GM19035 (cell line): ENCODE results near the gene RHO.
"Not testable (repeated sequence)": the region's sequence is repeated elsewhere in the genome, so short reads cannot be mapped to it uniquely, and the experiment has no call there.

Source experiments
- ATAC-seq: cut with Tn5 transposase; IDR thresholded peaks from one replicate; pipeline ENCODE4 v1.9.1; 2021; ENCODE audit not compliant: unreplicated experiment

Gene RHO

GRCh38 chr3:129499604-129500333 is 28.7 kb upstream of the RHO start:
- not testable (repeated sequence) for ATAC-seq

- ATAC-seq = no peak
Measured at GRCh38 chr3:129500334-129500658, 28.1 kb upstream of the RHO start.

DNA sequence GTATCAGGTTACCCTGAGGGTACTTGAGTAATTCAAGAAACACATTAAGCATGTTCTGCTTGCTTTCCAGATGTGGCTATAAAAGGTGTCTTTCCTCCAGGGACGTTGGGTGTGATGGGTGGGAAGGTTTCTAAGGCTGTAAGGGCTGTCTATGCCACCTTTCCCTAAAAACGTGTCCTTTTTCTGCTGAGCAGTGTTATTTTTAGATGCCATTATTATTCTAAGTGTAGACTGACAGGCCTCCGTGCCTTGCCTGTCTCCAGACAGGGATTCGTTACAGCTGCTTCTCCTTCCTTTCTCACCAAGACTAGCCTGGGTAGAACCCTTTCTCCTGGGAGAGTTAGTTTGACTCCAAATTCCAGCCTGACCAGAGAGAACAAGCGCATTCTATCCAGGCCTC is 26.8 kb upstream of the RHO start:
- ATAC-seq = no peak

DNA sequence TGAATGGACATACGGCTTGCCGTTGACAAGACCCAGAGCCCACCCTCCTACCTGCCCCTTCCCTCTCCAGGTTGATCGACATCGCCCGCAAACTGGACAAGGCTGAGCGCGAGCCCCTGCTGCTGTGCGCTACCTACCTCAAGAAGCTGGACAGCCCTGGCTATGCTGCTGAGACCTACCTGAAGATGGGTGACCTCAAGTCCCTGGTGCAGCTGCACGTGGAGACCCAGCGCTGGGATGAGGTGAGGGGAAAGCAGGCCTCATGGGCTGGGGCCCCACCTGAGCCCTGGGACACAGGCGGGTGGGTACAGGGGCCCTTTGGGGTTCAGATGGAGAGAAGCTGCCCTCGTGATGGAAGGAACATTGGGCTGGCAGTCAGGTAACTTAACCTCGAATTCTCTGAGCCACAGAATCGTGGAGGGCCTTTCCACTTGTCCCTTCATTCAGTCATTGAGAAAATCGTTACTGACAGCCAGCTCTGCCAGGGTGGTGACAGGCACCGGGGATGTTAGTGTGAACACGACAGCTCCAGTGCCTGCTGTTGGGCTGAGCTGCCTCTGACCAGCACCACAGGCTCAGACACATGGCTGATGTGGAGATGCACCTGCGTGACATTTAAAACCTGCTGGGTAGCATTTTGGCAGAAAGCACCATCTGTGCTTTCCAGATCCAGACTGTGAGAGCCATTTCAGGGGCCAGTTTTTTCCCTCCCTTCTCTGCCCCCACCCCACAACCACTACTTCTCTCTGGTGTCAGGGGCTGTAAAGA is 25.6 kb upstream of the RHO start:
- ATAC-seq = no peak

GRCh38 chr3:129503471-129504291 is 24.8 kb upstream of the RHO start:
- ATAC-seq = no peak

DNA sequence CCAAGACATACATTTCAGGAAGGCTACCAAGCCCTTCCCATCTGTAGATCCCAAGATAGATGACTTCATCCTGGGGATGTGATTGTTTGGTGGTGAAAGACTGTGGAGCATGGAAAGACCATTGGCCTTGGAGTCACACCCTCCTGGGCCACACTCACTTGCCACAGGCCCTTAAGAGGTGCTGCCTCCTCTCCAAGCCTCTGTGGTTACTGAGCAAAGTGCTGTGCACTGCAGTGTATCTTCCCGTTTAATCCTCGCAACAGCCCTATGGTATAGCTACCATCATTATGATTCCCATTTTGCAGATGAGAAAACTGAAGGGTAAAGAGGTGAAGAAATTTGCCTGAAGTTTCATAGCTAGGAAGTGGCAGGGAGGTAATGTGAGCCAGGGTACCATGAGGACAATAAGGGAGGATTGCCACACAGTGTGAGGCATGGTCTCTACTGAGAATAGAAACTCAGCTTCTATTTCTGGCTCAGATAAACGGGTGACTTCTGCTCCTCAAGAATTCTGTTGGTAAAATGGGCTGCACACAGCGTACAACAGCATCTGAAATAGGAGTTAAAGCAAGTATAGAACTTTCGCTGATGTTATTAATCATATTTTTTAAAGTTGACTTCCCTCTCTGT is 23.9 kb upstream of the RHO start:
- no peak for ATAC-seq

GRCh38 chr3:129505341-129505740 is 23.1 kb upstream of the RHO start:
- no peak for ATAC-seq

- no peak for ATAC-seq
Measured at GRCh38 chr3:129506231-129506742, 22.2 kb upstream of the RHO start.

GRCh38 chr3:129507181-129507831 is 21.1 kb upstream of the RHO start:
- no peak for ATAC-seq

- ATAC-seq = no peak
Measured at GRCh38 chr3:129512595-129512994, 15.8 kb upstream of the RHO start.

DNA sequence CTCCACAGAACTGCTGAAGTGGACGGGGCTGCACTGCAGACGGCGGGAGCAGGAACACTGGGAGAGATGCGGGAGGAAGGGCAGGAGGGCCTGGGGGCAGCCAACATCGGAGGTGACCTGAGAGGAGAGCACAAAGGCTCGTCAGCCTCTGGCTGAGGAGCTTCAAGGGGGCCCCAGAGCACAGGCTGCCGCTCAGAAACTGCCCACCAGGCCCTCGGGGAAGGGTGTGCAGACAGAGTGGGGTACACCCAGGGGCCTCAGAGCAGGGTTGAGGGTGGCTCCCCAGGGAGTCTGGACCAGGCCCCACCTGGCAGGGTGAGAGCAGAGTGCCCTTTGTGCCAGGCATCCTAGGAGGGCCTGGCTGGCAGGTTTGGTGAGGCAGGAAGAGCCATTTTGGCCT is 14.7 kb upstream of the RHO start:
- no peak for ATAC-seq

- no peak for ATAC-seq
Measured at GRCh38 chr3:129514110-129514509, 14.3 kb upstream of the RHO start.

DNA sequence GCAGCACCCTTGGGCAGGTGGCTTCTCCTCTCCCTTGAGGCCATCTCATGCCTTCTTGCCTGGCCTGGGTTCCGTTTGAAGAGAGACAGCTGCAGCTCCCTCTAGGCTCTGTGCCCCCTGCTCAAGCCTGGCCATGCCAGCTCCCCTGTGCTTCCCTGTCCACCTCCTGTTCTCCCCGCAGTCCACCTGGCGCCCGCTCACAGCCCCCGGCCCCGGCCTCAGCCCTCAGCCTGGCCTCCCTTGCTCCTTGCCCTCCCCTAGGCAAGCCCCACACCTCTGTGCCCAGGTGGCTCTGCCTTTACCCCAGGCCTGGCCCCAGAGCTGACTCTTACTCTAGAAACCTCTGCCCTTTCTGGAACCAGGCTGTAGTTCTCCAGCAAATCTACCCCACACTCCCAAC is 13.9 kb upstream of the RHO start:
- ATAC-seq = no peak

- ATAC-seq = not testable (repeated sequence)
Measured at GRCh38 chr3:129515108-129515820, 13.2 kb upstream of the RHO start.

DNA sequence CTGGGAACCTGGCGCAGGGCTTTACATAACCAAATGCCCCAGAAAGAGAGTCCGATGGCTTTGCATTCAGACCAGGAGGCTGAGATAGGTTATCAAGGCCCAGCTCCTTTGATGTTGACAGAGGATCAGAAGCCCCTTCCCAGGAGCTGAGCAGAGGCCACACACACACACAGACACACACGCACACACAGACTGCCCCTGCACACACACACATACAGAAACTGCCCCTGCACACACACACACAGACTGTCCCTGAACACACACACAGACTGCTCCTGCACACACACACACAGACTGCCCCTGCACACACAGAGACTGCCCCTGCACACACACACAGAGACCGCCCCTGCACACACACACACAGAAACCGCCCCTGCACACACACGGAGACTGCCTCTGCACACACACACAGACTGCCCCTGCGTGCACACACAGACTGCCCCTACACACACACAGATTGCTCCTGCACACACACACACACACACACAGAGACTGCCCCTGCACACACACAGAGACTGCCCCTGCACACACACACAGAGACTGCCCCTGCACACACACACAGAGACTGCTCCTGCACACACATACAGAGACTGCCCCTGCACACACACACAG is 12.5 kb upstream of the RHO start:
- not testable (repeated sequence) for ATAC-seq

DNA sequence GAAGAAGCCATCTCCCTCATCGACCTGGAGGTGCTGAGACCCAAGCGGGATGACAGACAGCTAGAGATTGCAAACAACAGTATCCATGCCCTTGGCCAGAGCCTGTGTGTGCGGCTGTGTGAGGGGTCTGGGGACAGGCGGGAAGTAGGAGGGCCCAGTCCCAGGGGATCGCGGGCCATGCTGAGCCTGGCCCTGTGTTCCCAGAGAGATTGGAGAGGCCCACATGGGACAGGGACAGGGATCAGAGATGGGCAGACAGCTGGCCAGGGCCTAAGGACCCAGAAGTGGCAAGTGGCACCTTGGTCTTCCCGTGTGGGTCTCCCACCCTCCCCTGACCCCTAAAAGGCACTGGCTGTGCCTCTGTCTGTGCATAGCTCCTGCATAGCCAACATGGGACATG is 10.9 kb upstream of the RHO start:
- no peak for ATAC-seq

- no peak for ATAC-seq
Measured at GRCh38 chr3:129518038-129518561, 10.3 kb upstream of the RHO start.

DNA sequence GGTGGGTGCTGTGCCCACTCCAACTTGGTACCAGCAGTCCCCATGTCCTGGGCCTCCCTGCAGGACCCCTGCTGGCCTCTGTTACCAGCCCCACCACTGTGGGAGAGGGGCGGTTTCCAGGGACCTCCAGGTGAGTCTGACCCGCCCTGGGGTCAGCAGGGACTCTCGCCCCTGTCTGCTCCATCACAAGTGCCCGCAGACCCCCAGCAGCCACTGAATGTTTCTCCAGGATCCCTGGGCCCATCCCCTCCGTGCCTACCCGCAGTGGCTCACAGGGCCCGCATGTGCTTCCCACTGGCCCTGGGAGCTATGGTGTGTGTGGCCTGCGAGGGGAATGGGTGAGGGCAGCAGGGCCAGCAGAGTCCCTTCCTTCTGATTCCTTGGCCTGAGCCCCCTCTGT is 9.9 kb upstream of the RHO start:
- ATAC-seq = no peak

DNA sequence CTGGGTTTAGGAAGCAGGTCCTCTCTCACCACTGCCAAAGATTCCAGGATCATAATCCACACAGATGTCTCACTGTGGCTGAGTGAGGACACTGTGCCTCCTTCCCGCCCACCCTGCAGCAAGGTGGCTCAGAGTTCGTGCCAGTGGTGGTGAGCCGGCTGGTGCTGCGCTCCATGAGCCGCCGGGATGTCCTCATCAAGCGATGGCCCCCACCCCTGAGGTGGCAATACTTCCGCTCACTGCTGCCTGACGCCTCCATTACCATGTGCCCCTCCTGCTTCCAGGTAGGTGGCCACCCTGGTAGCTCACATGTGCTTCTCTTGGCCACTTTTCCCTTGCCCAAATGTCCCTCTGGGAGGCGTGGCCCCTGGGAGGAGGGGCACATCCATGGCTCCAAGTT is 9.0 kb upstream of the RHO start:
- ATAC-seq = no peak
